ENCODE data around the gene PITPNM3. TPM values are rescaled to one million over a fixed set of nuclear protein-coding genes. Genes with fewer than 3 reads are reported as not detected.

PITPNM3 gene
- total and polyA plus RNA-seq, 2 experiments from 2014 or later = 0.77 to 6.5 TPM

- no peak overlapping the region for H3K4me3 ChIP-seq
- no peaks in the 10 kb centered on the region for H3K36me3 ChIP-seq
- TF ChIP-seq, protein P1, sequence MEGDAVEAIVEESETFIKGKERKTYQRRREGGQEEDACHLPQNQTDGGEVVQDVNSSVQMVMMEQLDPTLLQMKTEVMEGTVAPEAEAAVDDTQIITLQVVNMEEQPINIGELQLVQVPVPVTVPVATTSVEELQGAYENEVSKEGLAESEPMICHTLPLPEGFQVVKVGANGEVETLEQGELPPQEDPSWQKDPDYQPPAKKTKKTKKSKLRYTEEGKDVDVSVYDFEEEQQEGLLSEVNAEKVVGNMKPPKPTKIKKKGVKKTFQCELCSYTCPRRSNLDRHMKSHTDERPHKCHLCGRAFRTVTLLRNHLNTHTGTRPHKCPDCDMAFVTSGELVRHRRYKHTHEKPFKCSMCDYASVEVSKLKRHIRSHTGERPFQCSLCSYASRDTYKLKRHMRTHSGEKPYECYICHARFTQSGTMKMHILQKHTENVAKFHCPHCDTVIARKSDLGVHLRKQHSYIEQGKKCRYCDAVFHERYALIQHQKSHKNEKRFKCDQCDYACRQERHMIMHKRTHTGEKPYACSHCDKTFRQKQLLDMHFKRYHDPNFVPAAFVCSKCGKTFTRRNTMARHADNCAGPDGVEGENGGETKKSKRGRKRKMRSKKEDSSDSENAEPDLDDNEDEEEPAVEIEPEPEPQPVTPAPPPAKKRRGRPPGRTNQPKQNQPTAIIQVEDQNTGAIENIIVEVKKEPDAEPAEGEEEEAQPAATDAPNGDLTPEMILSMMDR (IDR thresholded peaks at IDR 0.05; ENCODE audit: low read depth, low read length) = no peak
- H3K27me3 ChIP-seq = peaks cover 10% of the 10 kb centered on the region
- DNase-seq (ENCODE audit: low read depth in 1 of 2, low spot score in 1 of 2) = no peak
- H3K27ac ChIP-seq = peak overlapping the region; percentile 91
- H3K4me1 ChIP-seq (ENCODE audit: low read depth) = peaks cover 23% of the 10 kb centered on the region
- no peaks in the 10 kb centered on the region for H3K9me3 ChIP-seq (ENCODE audit: low read depth)
Measured at GRCh38 chr17:6549384-6550036, 6.8 kb downstream of the PITPNM3 start.

GRCh38 chr17:6548578-6549330, 7.6 kb downstream of the PITPNM3 start:
- H3K27me3 ChIP-seq = peaks cover 4% of the 10 kb centered on the region
- H3K4me3 ChIP-seq = no peak overlapping the region
- TF ChIP-seq, protein P1 (IDR thresholded peaks at IDR 0.05; ENCODE audit: low read depth, low read length) = no peak
- H3K4me1 ChIP-seq (ENCODE audit: low read depth) = peaks cover 23% of the 10 kb centered on the region
- peak overlapping the region; percentile 91 for H3K27ac ChIP-seq
- H3K36me3 ChIP-seq = no peaks in the 10 kb centered on the region
- peak in 1 of 2 donors; percentile 87 for DNase-seq (ENCODE audit: low read depth in 1 of 2, low spot score in 1 of 2)
- H3K9me3 ChIP-seq (ENCODE audit: low read depth) = no peaks in the 10 kb centered on the region

DNA sequence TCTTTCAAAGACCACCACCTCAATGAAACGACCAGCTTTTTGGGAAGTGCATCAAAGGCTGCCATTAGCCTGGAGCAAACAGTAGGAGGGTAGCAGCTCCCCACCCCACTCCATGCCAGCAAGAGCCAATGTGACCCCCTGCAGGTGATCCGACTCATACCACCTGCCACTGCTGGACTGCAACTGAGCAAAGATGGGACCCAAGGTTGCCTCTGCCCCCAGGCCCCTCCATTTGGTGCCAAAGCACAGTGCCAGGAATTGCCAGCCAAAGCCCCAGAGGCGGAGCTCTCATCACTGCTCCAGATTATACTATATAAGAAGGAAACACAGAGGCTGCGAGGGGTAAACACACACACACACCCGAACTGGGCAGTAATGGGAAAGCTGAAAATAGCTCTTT, 8.3 kb downstream of the PITPNM3 start:
- TF ChIP-seq, protein P1 (IDR thresholded peaks at IDR 0.05; ENCODE audit: low read depth, low read length) = no peak
- no peaks in the 10 kb centered on the region for H3K9me3 ChIP-seq (ENCODE audit: low read depth)
- peak overlapping the region; percentile 91 for H3K27ac ChIP-seq
- no peak overlapping the region for H3K4me3 ChIP-seq
- peaks cover 23% of the 10 kb centered on the region for H3K4me1 ChIP-seq (ENCODE audit: low read depth)
- H3K27me3 ChIP-seq = no peaks in the 10 kb centered on the region
- no peak for DNase-seq (ENCODE audit: low read depth in 1 of 2, low spot score in 1 of 2)
- no peaks in the 10 kb centered on the region for H3K36me3 ChIP-seq

GRCh38 chr17:6547336-6547735, 9.0 kb downstream of the PITPNM3 start:
- Histone ChIP-seq H3K4me1 (ENCODE audit: low read depth) (peaks cover 21% of the 10 kb centered on the region), H3K27me3 (no peaks in the 10 kb centered on the region), H3K27ac (no peak overlapping the region), H3K4me3 (no peak overlapping the region), H3K36me3 (no peaks in the 10 kb centered on the region), H3K9me3 (ENCODE audit: low read depth) (no peaks in the 10 kb centered on the region)
- TF ChIP-seq, protein P1 (IDR thresholded peaks at IDR 0.05; ENCODE audit: low read depth, low read length) = no peak
- no peak for DNase-seq (ENCODE audit: low read depth in 1 of 2, low spot score in 1 of 2)

- Histone ChIP-seq H3K27ac (no peak overlapping the region), H3K27me3 (no peaks in the 10 kb centered on the region), H3K4me1 (ENCODE audit: low read depth) (peaks cover 20% of the 10 kb centered on the region), H3K4me3 (no peak overlapping the region), H3K36me3 (no peaks in the 10 kb centered on the region), H3K9me3 (ENCODE audit: low read depth) (no peaks in the 10 kb centered on the region)
- TF ChIP-seq, protein P1 (IDR thresholded peaks at IDR 0.05; ENCODE audit: low read depth, low read length) = no peak
- peak in 1 of 2 donors; percentile 76 for DNase-seq (ENCODE audit: low read depth in 1 of 2, low spot score in 1 of 2)
Measured at GRCh38 chr17:6546069-6546718, 10.2 kb downstream of the PITPNM3 start.

Measured in cardiac muscle cell (in vitro differentiated cells and primary cell).